Measurements from ENCODE around the gene MYO5B. TPM values are rescaled to one million over a fixed set of nuclear protein-coding genes. Genes with fewer than 3 reads are reported as not detected.

Gene MYO5B
- total RNA-seq, 2 experiments from 2014 or later = 0.02 TPM; not detected in 1

DNA sequence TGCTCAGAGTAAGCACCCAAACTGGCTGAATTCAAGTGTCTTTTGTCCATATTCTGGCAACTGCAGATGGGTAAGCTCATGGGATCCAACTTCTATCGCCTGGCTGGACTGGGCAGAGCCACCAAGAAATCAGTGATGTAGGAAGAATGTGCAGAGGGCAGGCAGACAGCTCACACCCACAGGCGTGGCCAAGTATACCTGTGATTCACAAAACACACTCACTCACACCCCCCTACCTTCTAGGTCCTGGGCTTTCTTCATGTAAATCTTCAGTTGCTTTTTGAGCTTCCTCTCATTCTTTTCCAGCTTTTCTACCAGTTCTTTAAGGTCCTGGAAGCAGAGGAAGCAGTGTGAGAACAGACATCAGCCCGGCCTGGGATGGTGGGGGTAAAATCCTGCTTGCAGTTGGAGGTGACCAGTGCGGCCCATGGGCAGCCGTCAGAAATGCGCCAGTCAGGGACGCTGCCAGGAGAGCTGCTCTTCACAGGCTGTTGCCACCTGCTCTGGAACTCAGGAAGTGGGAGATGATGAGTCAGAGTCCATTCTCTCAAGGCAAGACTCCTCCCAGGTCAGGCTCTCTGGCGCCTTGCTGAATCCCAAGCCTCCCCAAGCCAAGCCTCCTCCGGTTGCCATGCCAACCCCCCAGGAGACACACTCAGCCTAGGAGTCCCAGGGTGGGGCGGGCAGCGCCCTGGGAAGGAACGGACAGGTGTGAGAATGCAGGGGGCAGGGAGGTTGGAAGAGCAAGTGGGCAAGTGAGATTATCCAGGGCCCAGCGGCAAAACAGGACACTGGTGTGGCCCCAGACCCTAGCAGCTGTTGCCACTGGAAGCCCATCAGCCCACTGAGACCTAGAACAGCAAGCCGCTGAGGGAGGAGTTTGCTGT lies 345.4 kb downstream of the MYO5B start:
- CTCF ChIA-PET = interaction anchor here (1.1 kb wide), 1 partner anchor 9 kb away, joined by 4 read pairs; no protein-coding TSS in a partner anchor
- no peaks in the 10 kb centered on the region for H3K4me1 Mint-ChIP-seq
- ATAC-seq = no peak
- no peak for DNase-seq
- no peak overlapping the region for H3K4me3 Mint-ChIP-seq
- H3K27me3 Mint-ChIP-seq = peaks cover 3% of the 10 kb centered on the region
- no peaks in the 10 kb centered on the region for H3K36me3 Mint-ChIP-seq
- H3K27ac Mint-ChIP-seq = no peak overlapping the region
- no peaks in the 10 kb centered on the region for H3K9me3 Mint-ChIP-seq (ENCODE audit: low read depth)

DNA sequence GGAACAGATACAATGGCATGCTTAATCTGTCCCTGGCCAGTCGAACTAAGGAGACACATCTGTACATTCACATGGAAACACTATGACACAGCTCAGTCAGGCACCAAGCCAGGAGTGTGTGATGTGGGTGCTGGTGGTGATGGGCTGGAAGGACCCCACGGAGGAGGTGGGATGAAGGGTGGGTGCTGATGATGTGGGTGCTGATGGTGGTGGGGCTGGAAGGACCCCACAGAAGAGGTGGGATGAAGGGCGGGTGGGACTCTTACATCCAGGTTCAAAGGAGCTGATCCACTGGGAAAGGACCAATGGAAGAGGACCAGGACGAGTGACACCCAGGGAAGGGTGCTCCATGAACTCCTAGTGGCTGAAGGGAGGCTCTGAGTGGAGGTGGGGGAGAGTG lies 346.8 kb downstream of the MYO5B start:
- Mint-ChIP-seq H3K4me3 (no peak overlapping the region), H3K4me1 (no peaks in the 10 kb centered on the region), H3K27ac (no peak overlapping the region), H3K36me3 (no peaks in the 10 kb centered on the region), H3K9me3 (ENCODE audit: low read depth) (no peaks in the 10 kb centered on the region), H3K27me3 (peaks cover 3% of the 10 kb centered on the region)
- CTCF ChIA-PET = interaction anchor here (0.9 to 1.4 kb wide), 2 partner anchors 11 to 34 kb away, joined by 4 to 5 read pairs; no protein-coding TSS in a partner anchor
- no peak for DNase-seq
- no peak for ATAC-seq

GRCh38 chr18:49847524-49847923 lies 347.4 kb downstream of the MYO5B start:
- DNase-seq (no peak), ATAC-seq (no peak)
- Mint-ChIP-seq H3K4me1 (no peaks in the 10 kb centered on the region), H3K4me3 (no peak overlapping the region), H3K9me3 (ENCODE audit: low read depth) (no peaks in the 10 kb centered on the region), H3K27ac (no peak overlapping the region), H3K27me3 (peaks cover 3% of the 10 kb centered on the region), H3K36me3 (no peaks in the 10 kb centered on the region)
- CTCF ChIA-PET = interaction anchor here (0.9 to 1.4 kb wide), 2 partner anchors 11 to 34 kb away, joined by 4 to 5 read pairs; no protein-coding TSS in a partner anchor

- ATAC-seq (no peak), DNase-seq (no peak)
- H3K36me3 Mint-ChIP-seq = no peaks in the 10 kb centered on the region
- peaks cover 3% of the 10 kb centered on the region for H3K27me3 Mint-ChIP-seq
- H3K27ac Mint-ChIP-seq = no peak overlapping the region
- H3K9me3 Mint-ChIP-seq (ENCODE audit: low read depth) = no peaks in the 10 kb centered on the region
- CTCF ChIA-PET = interaction anchor here (2.5 kb wide), 1 partner anchor 336 kb away, joined by 6 read pairs; no protein-coding TSS in a partner anchor
- H3K4me1 Mint-ChIP-seq = no peaks in the 10 kb centered on the region
- H3K4me3 Mint-ChIP-seq = no peak overlapping the region
Observed at GRCh38 chr18:49846718-49847470, 348.1 kb downstream of the MYO5B start.

- ATAC-seq = no peak
- CTCF ChIA-PET = interaction anchor here (0.9 to 2.5 kb wide), 3 partner anchors 14 to 335 kb away, joined by 3 to 6 read pairs (median 5); no protein-coding TSS in a partner anchor
- Mint-ChIP-seq H3K36me3 (no peaks in the 10 kb centered on the region), H3K27me3 (peaks cover 3% of the 10 kb centered on the region), H3K27ac (no peak overlapping the region), H3K4me1 (no peaks in the 10 kb centered on the region), H3K9me3 (ENCODE audit: low read depth) (no peaks in the 10 kb centered on the region), H3K4me3 (no peak overlapping the region)
- DNase-seq = no peak
Observed at GRCh38 chr18:49846361-49846662, 348.6 kb downstream of the MYO5B start.

- Mint-ChIP-seq H3K27ac (no peak overlapping the region), H3K36me3 (no peaks in the 10 kb centered on the region)
Observed at GRCh38 chr18:49845629-49846360, 349.2 kb downstream of the MYO5B start.

GRCh38 chr18:49844903-49845302 lies 350.0 kb downstream of the MYO5B start:
- H3K4me1 Mint-ChIP-seq = no peaks in the 10 kb centered on the region
- ATAC-seq = no peak
- H3K4me3 Mint-ChIP-seq = no peak overlapping the region
- no peak for DNase-seq
- no peaks in the 10 kb centered on the region for H3K36me3 Mint-ChIP-seq
- H3K27me3 Mint-ChIP-seq = peaks cover 3% of the 10 kb centered on the region
- H3K9me3 Mint-ChIP-seq (ENCODE audit: low read depth) = no peaks in the 10 kb centered on the region
- no peak overlapping the region for H3K27ac Mint-ChIP-seq
- CTCF ChIA-PET = interaction anchor here (1.3 to 2.5 kb wide), 4 partner anchors 10 to 334 kb away, joined by 3 to 7 read pairs (median 6); no protein-coding TSS in a partner anchor

More at GRCh38 chr18:49845629-49846360, 349.2 kb downstream of the MYO5B start:
- H3K9me3 Mint-ChIP-seq (ENCODE audit: low read depth) = no peaks in the 10 kb centered on the region
- CTCF ChIA-PET = interaction anchor here (0.9 to 2.5 kb wide), 4 partner anchors 11 to 335 kb away, joined by 3 to 7 read pairs (median 6); no protein-coding TSS in a partner anchor
- H3K27me3 Mint-ChIP-seq = peaks cover 3% of the 10 kb centered on the region
- H3K4me3 Mint-ChIP-seq = no peak overlapping the region
- no peaks in the 10 kb centered on the region for H3K4me1 Mint-ChIP-seq
- no peak for DNase-seq
- ATAC-seq = no peak

DNA sequence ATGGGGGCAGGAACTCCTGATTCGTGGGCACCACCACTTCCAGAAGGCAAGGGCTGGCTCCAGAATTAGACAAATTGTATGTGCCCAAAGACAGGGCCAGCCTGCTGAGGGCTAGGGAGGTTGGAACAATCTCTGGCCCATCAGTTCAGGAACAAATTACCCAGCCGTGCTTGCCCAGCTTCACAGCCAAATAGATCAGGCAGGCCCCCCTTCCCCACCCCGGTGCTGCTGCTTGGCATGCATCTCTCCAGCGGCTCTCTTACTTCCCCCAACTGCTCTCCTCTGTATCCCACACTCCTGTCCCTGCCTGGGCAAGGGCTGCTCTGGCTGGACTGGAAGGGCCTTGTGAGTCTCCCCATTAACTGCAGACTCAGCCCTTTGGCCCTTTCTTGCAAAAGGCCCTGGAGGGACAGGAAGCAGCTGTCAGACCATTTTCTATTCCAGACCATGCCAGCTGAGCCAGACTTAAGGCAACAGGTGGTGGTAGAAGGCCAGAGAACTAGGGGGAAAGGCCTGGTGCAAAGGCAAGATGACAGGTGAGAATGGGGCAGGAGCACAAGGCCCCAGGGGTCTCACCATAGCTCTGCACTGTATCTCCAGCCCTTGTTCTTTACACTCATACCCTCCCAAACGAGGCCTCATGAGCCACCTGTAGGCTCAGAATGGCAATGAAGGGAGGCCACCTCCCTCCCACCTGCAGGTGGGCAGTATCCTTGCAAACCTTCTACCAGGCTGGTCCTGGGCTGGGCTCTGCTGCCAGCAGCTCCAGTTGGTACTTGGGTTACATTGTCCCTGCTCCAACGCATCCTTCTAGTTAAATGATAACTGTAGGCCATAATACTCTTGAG lies 350.9 kb downstream of the MYO5B start:
- H3K4me1 Mint-ChIP-seq = no peaks in the 10 kb centered on the region
- no peak overlapping the region for H3K4me3 Mint-ChIP-seq
- H3K36me3 Mint-ChIP-seq = no peaks in the 10 kb centered on the region
- CTCF ChIA-PET = interaction anchor here (1.0 to 2.5 kb wide), 3 partner anchors 9 to 60 kb away, joined by 3 to 7 read pairs (median 3); no protein-coding TSS in a partner anchor
- DNase-seq = no peak
- ATAC-seq = no peak
- peaks cover 3% of the 10 kb centered on the region for H3K27me3 Mint-ChIP-seq
- H3K9me3 Mint-ChIP-seq (ENCODE audit: low read depth) = no peaks in the 10 kb centered on the region
- no peak overlapping the region for H3K27ac Mint-ChIP-seq

DNA sequence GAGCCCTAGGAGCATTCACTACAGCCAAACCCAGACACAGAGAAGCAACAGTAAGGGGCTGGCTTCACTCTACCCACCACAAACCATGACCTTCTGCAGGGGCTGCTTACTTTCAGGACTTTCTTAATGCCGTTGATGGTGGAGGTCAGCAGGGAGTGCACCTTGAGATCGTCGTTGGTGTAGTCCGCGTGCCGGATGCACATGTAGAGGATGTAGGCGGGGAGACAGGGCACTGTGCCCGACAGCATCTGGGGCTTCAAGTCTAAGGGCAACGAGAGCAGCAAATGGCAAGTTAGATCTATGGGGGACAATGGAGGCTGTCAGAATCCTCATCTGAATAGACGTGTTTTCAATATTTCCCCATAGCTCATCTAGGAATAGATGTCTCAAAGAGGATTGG lies 351.8 kb downstream of the MYO5B start:
- no peak overlapping the region for H3K27ac Mint-ChIP-seq
- H3K27me3 Mint-ChIP-seq = no peaks in the 10 kb centered on the region
- ATAC-seq (no peak), DNase-seq (no peak)
- no peaks in the 10 kb centered on the region for H3K36me3 Mint-ChIP-seq
- H3K4me3 Mint-ChIP-seq = no peak overlapping the region
- H3K4me1 Mint-ChIP-seq = no peaks in the 10 kb centered on the region
- H3K9me3 Mint-ChIP-seq (ENCODE audit: low read depth) = no peaks in the 10 kb centered on the region
- CTCF ChIA-PET = no interaction called here

DNA sequence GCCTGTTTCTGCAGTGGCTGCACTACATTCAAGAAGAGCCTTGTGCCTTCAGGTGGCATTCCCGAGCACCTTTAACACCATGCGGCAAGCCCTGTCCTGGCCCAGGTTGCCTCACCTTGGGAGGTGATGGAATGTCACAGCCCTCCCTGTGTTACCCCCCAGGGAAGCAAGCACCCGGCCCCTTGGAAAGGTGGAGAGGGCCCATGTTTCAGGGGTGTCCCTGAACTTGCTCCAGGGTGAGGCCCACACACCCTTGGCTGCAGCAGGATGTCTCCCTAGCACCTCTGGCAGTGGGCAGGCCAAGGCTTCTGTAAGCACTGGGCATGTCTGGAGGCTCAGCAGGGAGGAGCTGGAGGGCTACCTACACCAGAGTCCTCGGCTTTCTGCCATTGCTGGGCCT lies 352.3 kb downstream of the MYO5B start:
- Mint-ChIP-seq H3K27me3 (no peaks in the 10 kb centered on the region), H3K36me3 (no peaks in the 10 kb centered on the region), H3K9me3 (ENCODE audit: low read depth) (no peaks in the 10 kb centered on the region), H3K27ac (no peak overlapping the region), H3K4me1 (no peaks in the 10 kb centered on the region), H3K4me3 (no peak overlapping the region)
- CTCF ChIA-PET = no interaction called here
- ATAC-seq (no peak), DNase-seq (no peak)

DNA sequence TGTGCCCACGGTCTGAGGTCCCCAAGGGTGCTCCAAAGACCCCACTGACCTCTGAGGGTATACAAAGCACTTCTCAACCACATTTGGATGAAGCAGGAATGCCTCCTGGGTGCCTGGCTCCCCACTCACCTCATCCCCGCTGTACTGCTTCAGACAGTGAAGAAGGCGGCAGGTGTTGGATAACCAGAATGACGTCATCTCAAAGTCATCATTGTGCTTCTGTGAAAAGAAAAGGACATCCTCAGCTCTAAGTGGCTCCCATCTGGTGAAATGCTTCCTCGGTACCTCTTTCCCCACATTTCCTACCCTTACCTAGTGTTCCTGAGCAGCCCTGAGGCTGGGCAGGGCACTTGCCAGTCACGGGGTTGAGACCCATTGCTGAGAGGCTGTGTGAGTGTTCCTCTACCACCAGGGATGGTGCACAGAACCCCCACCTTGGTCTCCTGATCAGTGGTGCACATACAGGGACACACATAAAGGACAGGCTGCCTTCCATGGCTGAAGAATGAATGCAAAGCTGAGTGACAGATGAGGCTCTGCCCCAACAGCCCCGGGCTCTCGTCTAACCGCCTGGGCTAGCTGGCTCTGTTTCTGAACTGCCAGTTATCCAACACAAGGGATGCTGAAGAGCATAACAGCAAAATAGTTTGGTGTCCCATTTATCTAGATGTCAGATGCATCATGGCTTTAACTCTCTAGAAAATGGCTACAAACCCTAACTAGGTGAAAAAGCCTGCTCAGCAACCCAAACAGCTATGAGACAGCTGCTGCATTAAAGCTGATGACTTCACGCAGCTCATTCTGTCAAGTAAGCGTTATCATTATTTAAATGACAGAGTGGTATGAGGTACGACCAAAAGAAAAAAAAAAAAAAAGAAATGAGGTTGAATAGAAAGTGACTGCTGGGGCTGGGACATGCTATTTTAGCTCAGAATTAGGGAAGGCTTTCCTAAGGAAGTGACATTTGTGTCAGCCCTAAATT lies 353.4 kb downstream of the MYO5B start:
- no peaks in the 10 kb centered on the region for H3K9me3 Mint-ChIP-seq (ENCODE audit: low read depth)
- ATAC-seq = no peak
- H3K36me3 Mint-ChIP-seq = no peaks in the 10 kb centered on the region
- H3K4me3 Mint-ChIP-seq = no peak overlapping the region
- H3K27ac Mint-ChIP-seq = no peak overlapping the region
- no peak for DNase-seq
- CTCF ChIA-PET = interaction anchor here (1.0 to 1.7 kb wide), 2 partner anchors 17 to 19 kb away, joined by 5 to 6 read pairs; no protein-coding TSS in a partner anchor
- no peaks in the 10 kb centered on the region for H3K27me3 Mint-ChIP-seq
- no peaks in the 10 kb centered on the region for H3K4me1 Mint-ChIP-seq
